Head of caudate nucleus (tissue), 42 donors: ENCODE measurements around the gene KCNK17.

Experiments
- DNase-seq, 42 donors: peaks; one replicate each; pipeline versions ENCODE4 v3.0.0 to v3.0.0-alpha.2; 2020 to 2021; ENCODE audit warnings: mixed read lengths in 7 of 42
- intact Hi-C: fragments of 100-400 bp; cut with DNase I; formaldehyde crosslinking; loops from one replicate; pipeline ENCODE4 v1.15.0; 2022

KCNK17 gene

DNA sequence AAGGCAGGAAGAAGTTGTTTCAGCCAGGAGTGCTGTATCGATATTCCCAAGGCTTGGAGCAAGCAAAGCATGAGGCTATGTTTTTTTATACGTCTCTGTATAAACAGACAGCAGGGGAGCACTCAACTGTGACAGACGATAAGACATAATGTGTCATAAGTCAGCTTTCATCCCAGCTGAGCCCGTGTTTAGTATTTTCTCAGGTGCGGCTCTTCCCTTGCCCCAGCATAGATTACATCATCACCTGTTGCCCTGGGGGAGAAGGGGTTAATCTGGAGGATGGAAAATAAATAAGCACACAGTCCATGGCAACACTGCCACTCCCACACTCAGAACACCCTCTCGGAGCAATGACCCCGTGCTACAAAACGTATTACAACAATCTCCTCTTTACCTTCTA, 62.8 kb downstream of the KCNK17 start:
- no peak for DNase-seq
- intact Hi-C loops: no loop called here

GRCh38 chr6:39250507-39250906, 63.7 kb downstream of the KCNK17 start:
- no peak for DNase-seq
- intact Hi-C loops: no loop called here

DNA sequence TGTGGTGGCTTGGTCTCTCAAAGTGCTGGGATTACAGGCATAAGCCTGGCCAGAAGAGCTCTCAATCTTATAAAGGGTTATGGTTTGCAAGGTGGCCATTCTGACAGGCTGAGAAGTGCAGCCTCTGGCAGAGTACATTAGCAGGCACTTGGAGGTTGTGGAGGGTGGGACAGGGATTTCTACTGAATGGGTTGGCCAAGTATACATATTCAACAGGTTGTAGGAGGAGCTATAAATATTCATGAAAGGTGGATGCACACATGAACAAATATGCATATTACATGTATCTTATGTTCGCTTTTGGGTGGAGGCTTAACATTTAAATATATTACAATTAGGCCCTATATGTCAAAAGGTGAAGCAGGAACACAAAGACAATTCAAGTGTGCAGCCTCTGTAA, 64.9 kb downstream of the KCNK17 start:
- DNase-seq: no peak
- intact Hi-C loops: no loop called here
